MM.1S (cell line): ENCODE data around the gene LIPE.
"Not testable (repeated sequence)": the region's sequence is repeated elsewhere in the genome, so short reads cannot be mapped to it uniquely, and the experiment has no call there.

Experiments
- EZH2 ChIP-seq: fragments of 300-600 bp; sonication (generic); optimal IDR thresholded peaks from 2 replicates; pipeline ENCODE3; 2017; ENCODE audit warnings: low read depth, mild to moderate bottlenecking, antibody characterized with exemption, low read length, mixed read lengths
- TF ChIP-seq, protein P1 (sequence below): fragments of 300-600 bp; sonication (generic); IDR thresholded peaks from 2 replicates; pipeline ENCODE4 v1.5.1; 2016; ENCODE audit warnings: antibody characterized with exemption, low read length, mixed read lengths

DNA sequence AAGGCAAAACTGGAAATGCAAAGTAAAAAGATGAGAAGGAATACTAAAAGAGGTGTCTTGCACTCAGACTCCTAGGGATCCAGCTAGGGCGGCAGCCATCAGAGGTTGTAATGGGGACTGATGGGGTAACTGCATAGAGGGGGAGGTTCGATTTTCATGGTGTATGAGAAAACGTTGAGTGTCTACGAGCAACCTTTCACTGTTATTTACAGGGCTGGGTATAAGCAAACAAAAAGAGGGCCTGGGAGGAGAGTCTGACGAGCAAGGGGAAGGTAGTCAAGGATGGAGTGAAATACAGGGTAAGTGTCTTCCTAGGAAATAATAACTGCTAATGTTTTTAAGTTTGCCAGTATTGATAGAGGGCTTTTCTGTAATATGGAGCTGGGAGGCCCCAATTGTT lies 21.1 kb upstream of the LIPE start:
- TF ChIP-seq, protein P1, sequence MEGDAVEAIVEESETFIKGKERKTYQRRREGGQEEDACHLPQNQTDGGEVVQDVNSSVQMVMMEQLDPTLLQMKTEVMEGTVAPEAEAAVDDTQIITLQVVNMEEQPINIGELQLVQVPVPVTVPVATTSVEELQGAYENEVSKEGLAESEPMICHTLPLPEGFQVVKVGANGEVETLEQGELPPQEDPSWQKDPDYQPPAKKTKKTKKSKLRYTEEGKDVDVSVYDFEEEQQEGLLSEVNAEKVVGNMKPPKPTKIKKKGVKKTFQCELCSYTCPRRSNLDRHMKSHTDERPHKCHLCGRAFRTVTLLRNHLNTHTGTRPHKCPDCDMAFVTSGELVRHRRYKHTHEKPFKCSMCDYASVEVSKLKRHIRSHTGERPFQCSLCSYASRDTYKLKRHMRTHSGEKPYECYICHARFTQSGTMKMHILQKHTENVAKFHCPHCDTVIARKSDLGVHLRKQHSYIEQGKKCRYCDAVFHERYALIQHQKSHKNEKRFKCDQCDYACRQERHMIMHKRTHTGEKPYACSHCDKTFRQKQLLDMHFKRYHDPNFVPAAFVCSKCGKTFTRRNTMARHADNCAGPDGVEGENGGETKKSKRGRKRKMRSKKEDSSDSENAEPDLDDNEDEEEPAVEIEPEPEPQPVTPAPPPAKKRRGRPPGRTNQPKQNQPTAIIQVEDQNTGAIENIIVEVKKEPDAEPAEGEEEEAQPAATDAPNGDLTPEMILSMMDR: not testable (repeated sequence)
- not testable (repeated sequence) for TF ChIP-seq EZH2
